ENCODE results near the gene NELFCD. TPM values are rescaled to one million over a fixed set of nuclear protein-coding genes. Genes with fewer than 3 reads are reported as not detected.
"Not testable (repeated sequence)": the region's sequence is repeated elsewhere in the genome, so short reads cannot be mapped to it uniquely, and the experiment has no call there.

The NELFCD gene
- total and polyA plus RNA-seq, 2 experiments from 2014 or later, result 36.3 to 57.4 TPM

DNA sequence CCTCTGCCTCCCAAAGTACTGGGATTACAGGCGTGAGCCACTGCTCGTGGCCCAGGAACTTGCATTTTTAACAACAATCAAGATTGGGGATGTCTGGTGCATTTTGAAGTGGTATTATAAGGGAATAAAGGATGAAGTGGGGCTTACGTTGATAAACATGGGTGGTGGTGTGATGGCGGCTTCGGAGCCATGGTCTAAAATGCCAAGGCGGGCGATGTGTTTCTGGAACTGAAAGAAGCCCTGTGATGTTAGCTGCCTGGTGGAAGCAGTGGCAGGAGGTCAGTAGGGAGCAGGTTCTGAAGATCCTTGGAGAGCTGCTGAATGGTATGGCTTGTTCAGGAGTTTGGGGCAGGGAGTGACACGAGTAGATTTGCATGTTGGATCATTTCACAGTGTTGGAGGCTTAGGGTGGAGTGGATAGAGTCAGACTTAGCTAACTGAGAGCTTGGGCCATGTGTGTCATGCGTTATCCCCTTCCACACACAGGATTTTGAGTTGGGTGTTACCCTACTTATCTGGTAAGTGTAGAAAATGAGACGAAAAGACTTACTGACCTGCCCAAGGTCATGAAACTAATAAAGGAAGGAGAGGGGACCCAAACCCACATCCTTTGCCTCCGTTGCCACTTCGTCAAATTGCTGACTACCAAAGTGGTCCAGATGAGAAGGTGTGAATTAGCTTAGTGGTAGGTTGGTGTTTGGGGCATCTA, 1.5 kb downstream of the NELFCD start:
- H3K27me3 ChIP-seq (replicated peaks; ENCODE audit: insufficient read depth), result no peaks in the 10 kb centered on the region
- peak overlapping the region; percentile 74 for H3K4me2 ChIP-seq (ENCODE audit: unreplicated experiment)
- peaks cover 6% of the 10 kb centered on the region for H3K4me1 ChIP-seq (ENCODE audit: insufficient read depth)
- no peaks in the 10 kb centered on the region; the same call in 1 of the 2 replicates for H4K20me1 ChIP-seq (ENCODE audit: insufficient read depth)
- in situ Hi-C loops (cut with MboI), result no loop called here
- H2AFZ ChIP-seq, result no peak overlapping the region
- peaks cover 62% of the 10 kb centered on the region for H3K79me2 ChIP-seq (ENCODE audit: insufficient read depth)
- WGBS, 2 experiments (ENCODE audit: low coverage in 1 of 2, low lambda C conversion rate in 2 of 2, missing lambda C conversion rate in 2 of 2), result 83 to 86% methylated on average over 12 of the region's 12 CpGs
- TF ChIP-seq EZH2phosphoT487 (IDR thresholded peaks at IDR 0.05; ENCODE audit: insufficient read depth, low read depth) (no peak), EZH2 (IDR thresholded peaks at IDR 0.05; ENCODE audit: insufficient read depth, poor library complexity, severe bottlenecking) (no peak)
- H3K27ac ChIP-seq, result no peak overlapping the region
- peak overlapping the region; percentile 96 for H3K4me3 ChIP-seq
- peak overlapping the region; percentile 85; the same call in 1 of the 2 replicates for H3K9ac ChIP-seq
- H3K9me2 ChIP-seq (ENCODE audit: insufficient read depth), result no peaks in the 10 kb centered on the region
- H3K9me3 ChIP-seq (ENCODE audit: low read depth), result no peaks in the 10 kb centered on the region
- peak; percentile 12 for DNase-seq
- H3K36me3 ChIP-seq (ENCODE audit: low read depth), result peaks cover 10% of the 10 kb centered on the region; the same call in 1 of the 2 replicates
- H3F3A ChIP-seq (ENCODE audit: insufficient read depth), result no peaks in the 10 kb centered on the region

- H2AFZ ChIP-seq; H4K20me1 ChIP-seq (ENCODE audit: insufficient read depth); H3K4me2 ChIP-seq (ENCODE audit: unreplicated experiment); H3K9me2 ChIP-seq (ENCODE audit: insufficient read depth); H3F3A ChIP-seq (ENCODE audit: insufficient read depth); in situ Hi-C loops (cut with MboI); DNase-seq; H3K9me3 ChIP-seq (ENCODE audit: low read depth); H3K9ac ChIP-seq; H3K27ac ChIP-seq; H3K4me1 ChIP-seq (ENCODE audit: insufficient read depth); H3K4me3 ChIP-seq; H3K27me3 ChIP-seq (replicated peaks; ENCODE audit: insufficient read depth): not testable (repeated sequence)
- H3K36me3 ChIP-seq (ENCODE audit: low read depth), result peaks cover 14% of the 10 kb centered on the region; the same call in 1 of the 2 replicates
- H3K79me2 ChIP-seq (ENCODE audit: insufficient read depth), result peaks cover 67% of the 10 kb centered on the region
- 95 to 97% methylated on average over 8 to 12 of the region's 12 CpGs for WGBS, 2 experiments (ENCODE audit: low coverage in 1 of 2, low lambda C conversion rate in 2 of 2, missing lambda C conversion rate in 2 of 2)
Observed at GRCh38 chr20:58983115-58983468, 2.0 kb downstream of the NELFCD start.

DNA sequence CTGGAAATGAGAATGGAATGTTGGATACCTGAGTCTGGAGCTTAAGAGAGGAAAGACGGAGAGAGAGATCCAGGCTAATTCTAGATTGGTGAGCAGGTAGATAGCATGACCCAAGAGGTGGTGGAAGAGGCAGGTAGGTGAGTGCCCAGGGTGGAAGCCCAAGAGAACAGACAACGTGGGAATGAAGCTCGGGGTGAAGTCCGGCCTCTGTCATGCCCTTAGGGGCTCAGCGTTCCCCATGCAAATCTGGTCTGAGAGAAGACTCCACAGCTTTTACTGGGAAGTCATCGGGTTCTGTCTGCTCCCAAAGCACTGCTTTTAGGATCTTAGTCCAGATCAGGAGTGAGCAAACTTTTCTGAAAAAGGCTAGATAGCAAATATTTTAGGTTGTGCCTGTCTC, 3.6 kb downstream of the NELFCD start:
- Histone ChIP-seq H4K20me1 (ENCODE audit: insufficient read depth) (no peaks in the 10 kb centered on the region; the same call in 1 of the 2 replicates), H3K9me3 (ENCODE audit: low read depth) (no peaks in the 10 kb centered on the region), H3F3A (ENCODE audit: insufficient read depth) (no peaks in the 10 kb centered on the region), H3K9ac (no peak overlapping the region), H2AFZ (no peak overlapping the region), H3K79me2 (ENCODE audit: insufficient read depth) (peaks cover 67% of the 10 kb centered on the region), H3K9me2 (ENCODE audit: insufficient read depth) (no peaks in the 10 kb centered on the region), H3K4me3 (no peak overlapping the region), H3K36me3 (ENCODE audit: low read depth) (peaks cover 23% of the 10 kb centered on the region; the same call in 1 of the 2 replicates), H3K4me2 (ENCODE audit: unreplicated experiment) (no peak overlapping the region), H3K4me1 (ENCODE audit: insufficient read depth) (peaks cover 6% of the 10 kb centered on the region), H3K27me3 (replicated peaks; ENCODE audit: insufficient read depth) (no peaks in the 10 kb centered on the region), H3K27ac (no peak overlapping the region)
- no peak for TF ChIP-seq EZH2 (IDR thresholded peaks at IDR 0.05; ENCODE audit: insufficient read depth, poor library complexity, severe bottlenecking)
- no peak for TF ChIP-seq EZH2phosphoT487 (IDR thresholded peaks at IDR 0.05; ENCODE audit: insufficient read depth, low read depth)
- DNase-seq, result no peak
- 79 to 89% methylated on average over 6 of the region's 6 CpGs for WGBS, 2 experiments (ENCODE audit: low coverage in 1 of 2, low lambda C conversion rate in 2 of 2, missing lambda C conversion rate in 2 of 2)
- in situ Hi-C loops (cut with MboI), result no loop called here

- Histone ChIP-seq H4K20me1 (ENCODE audit: insufficient read depth) (no peaks in the 10 kb centered on the region; the same call in 1 of the 2 replicates), H3K36me3 (ENCODE audit: low read depth) (peaks cover 27% of the 10 kb centered on the region; the same call in 1 of the 2 replicates), H3K79me2 (ENCODE audit: insufficient read depth) (peaks cover 67% of the 10 kb centered on the region), H3K9me3 (ENCODE audit: low read depth) (no peaks in the 10 kb centered on the region), H3K27ac (no peak overlapping the region), H2AFZ (no peak overlapping the region), H3K4me3 (no peak overlapping the region), H3F3A (ENCODE audit: insufficient read depth) (peaks cover 4% of the 10 kb centered on the region; the same call in 1 of the 2 replicates), H3K27me3 (replicated peaks; ENCODE audit: insufficient read depth) (no peaks in the 10 kb centered on the region), H3K9me2 (ENCODE audit: insufficient read depth) (no peaks in the 10 kb centered on the region), H3K9ac (no peak overlapping the region), H3K4me1 (ENCODE audit: insufficient read depth) (peaks cover 6% of the 10 kb centered on the region), H3K4me2 (ENCODE audit: unreplicated experiment) (no peak overlapping the region)
- in situ Hi-C loops (cut with MboI), result no loop called here
- WGBS, 2 experiments (ENCODE audit: low coverage in 1 of 2, low lambda C conversion rate in 2 of 2, missing lambda C conversion rate in 2 of 2), result 35 to 37% methylated on average over 5 of the region's 5 CpGs
- DNase-seq, result peak; percentile 65
- TF ChIP-seq EZH2 (IDR thresholded peaks at IDR 0.05; ENCODE audit: insufficient read depth, poor library complexity, severe bottlenecking), result no peak
- no peak for TF ChIP-seq EZH2phosphoT487 (IDR thresholded peaks at IDR 0.05; ENCODE audit: insufficient read depth, low read depth)
Observed at GRCh38 chr20:58985656-58986055, 4.6 kb downstream of the NELFCD start.

All from GM23248 (cell line).